Measurements from ENCODE around the gene RHOU.

The RHOU gene

GRCh38 chr1:228739826-228740225, 4.5 kb downstream of the RHOU start:
- no peak for DNase-seq

- no peak for DNase-seq
These were observed 5.5 kb downstream of the RHOU start for GRCh38 chr1:228740543-228741317.

GRCh38 chr1:228742281-228742860, 7.1 kb downstream of the RHOU start:
- no peak for DNase-seq

- no peak for DNase-seq
These were observed 8.1 kb downstream of the RHOU start for GRCh38 chr1:228743405-228743804.

GRCh38 chr1:228744356-228744755, 9.1 kb downstream of the RHOU start:
- no peak for DNase-seq

- DNase-seq: no peak
These were observed 9.6 kb downstream of the RHOU start for GRCh38 chr1:228744918-228745317.

GRCh38 chr1:228745497-228745896, 10.2 kb downstream of the RHOU start:
- DNase-seq: no peak

GRCh38 chr1:228747301-228747935, 12.1 kb downstream of the RHOU start:
- no peak for DNase-seq

- no peak for DNase-seq
These were observed 12.8 kb downstream of the RHOU start for GRCh38 chr1:228748029-228748428.

- DNase-seq: no peak
These were observed 13.2 kb downstream of the RHOU start for GRCh38 chr1:228748431-228748830.

- DNase-seq: no peak
These were observed 14.5 kb downstream of the RHOU start for GRCh38 chr1:228749765-228750164.

- no peak for DNase-seq
These were observed 15.6 kb downstream of the RHOU start for GRCh38 chr1:228750915-228751314.

- no peak for DNase-seq
These were observed 16.2 kb downstream of the RHOU start for GRCh38 chr1:228751360-228752098.

- no peak for DNase-seq
These were observed 17.0 kb downstream of the RHOU start for GRCh38 chr1:228752258-228752657.

GRCh38 chr1:228752675-228753265, 17.5 kb downstream of the RHOU start:
- DNase-seq: no peak

- no peak for DNase-seq
These were observed 18.0 kb downstream of the RHOU start for GRCh38 chr1:228753287-228753686.

GRCh38 chr1:228753786-228754360, 18.6 kb downstream of the RHOU start:
- no peak for DNase-seq

- DNase-seq: no peak
These were observed 19.5 kb downstream of the RHOU start for GRCh38 chr1:228754646-228755268.

GRCh38 chr1:228755800-228756199, 20.5 kb downstream of the RHOU start:
- no peak for DNase-seq

GRCh38 chr1:228756457-228756856, 21.2 kb downstream of the RHOU start:
- DNase-seq: no peak

GRCh38 chr1:228758447-228758846, 23.2 kb downstream of the RHOU start:
- no peak for DNase-seq

GRCh38 chr1:228760979-228761378, 25.7 kb downstream of the RHOU start:
- DNase-seq: no peak
